DMS153 (cell line): ENCODE results near the gene CRIM1.

Experiments used
- DNase-seq: peaks from one replicate; lab custom pipeline; 2025; lab: John Stamatoyannopoulos, UW

CRIM1 gene

DNA sequence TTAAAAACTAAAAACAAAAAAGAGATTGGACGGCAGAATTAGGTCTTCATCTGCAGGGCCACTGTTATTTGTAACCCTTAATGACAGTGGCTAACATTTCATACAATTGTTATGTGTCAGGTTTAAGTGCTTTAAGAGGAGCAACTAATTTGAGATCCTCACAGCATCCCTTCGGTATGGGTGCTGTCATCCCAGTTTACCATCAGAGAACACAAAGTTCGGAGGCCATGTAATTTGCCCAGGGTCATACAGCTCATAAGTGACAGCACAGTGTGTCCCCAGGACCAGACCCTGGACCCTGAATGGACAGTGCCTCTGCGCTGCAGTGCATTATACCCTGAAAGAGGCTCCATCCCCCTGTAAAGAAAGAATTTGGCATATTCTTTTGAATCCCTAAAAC is 127.7 kb downstream of the CRIM1 start:
- DNase-seq: no peak

DNA sequence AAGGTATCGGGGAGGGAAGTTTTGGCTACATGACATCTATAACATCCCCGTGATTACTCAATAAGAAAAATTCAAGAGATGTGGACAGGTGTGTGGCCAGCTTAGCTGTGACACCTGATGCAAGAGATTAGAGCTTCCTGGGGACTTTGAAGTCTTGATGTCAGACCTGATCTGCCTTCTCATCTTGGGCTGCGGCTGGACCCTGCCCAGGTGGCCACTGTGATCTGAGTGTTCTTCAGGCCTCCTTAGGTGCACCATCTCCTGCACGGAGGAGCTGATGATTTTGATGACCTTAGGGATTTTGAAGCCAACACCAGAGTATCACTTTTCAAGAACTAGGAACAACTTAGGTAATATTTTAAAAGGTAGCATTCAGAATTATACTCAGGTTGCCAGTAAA is 128.9 kb downstream of the CRIM1 start:
- DNase-seq: no peak

DNA sequence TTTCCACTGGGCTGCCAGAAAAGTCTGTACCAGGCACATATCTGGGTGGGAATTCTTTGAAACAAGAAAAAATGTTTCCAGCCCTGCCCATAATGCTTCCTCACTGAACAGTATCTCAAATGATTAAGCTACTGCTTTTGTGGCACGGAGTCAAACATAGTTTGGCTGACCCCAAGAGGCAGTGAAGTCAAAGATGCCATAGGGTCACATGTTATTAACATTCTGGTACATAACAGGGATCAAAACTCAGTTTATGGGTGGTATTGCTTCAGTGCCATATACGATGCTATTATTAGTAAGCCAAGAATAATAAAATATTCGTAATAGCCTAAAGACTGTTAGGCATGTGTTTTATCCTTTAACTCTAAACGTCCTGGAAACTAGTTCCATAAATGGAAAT is 129.9 kb downstream of the CRIM1 start:
- DNase-seq: no peak

DNA sequence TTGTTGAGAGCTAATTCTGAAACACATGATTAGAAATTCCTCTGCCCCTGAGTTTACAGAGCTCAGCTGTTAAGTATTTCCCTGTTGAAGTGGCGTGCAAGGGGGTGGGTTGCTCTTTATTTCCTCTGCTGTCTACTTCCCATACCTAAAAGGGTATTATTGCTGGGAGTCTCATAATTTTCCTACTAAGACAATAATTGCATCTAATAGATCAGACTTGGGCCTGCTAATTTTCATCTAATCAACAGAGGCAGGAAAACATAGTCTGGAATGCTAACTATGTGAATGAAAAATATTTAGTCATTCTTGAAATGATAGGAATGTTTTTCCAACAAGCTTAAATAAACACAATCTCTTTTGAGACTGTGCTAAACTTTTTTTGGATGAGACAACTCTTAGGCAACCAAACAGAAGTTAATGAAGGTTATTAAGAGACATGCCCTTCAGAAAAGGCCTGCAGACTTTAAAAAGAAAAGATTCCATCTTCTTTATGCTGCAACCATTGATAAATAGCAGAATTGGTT is 131.0 kb downstream of the CRIM1 start:
- no peak for DNase-seq

DNA sequence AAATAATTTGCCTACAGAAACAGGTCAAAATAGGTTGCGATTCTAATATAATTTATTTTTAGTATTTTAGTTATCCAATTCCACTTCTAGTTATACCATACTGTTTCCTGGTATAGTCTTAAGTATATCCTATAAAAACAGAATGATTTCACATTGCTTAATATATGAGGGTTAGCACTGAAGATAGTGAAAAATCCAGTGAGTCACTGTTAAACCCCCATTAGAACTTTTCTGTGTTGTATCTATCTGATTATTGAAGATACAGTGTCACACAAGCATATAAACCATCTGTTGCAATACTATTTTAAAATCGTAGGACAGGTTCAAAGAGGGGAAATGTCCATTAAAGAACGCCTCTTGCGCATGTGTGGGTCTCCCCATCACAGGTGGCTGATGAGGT is 132.4 kb downstream of the CRIM1 start:
- no peak for DNase-seq

DNA sequence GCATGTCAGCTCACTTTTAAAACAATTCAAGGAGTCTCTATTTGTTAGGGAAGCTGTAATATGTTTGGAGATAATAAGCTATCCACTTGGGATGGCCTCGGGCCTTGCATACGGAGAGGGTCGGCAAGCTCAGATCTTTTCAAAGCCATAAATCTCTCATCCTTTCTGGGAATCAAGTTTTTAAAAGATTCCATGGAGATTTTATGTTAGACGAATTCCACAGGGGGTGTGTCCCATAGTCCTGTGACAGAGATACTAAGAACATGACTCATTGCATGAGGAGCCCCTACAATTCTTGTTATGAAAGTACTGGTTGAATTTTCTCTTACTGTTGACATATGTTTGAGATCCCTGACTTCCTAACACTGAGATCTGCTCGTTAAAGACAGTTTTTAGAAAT is 133.7 kb downstream of the CRIM1 start:
- no peak for DNase-seq

DNA sequence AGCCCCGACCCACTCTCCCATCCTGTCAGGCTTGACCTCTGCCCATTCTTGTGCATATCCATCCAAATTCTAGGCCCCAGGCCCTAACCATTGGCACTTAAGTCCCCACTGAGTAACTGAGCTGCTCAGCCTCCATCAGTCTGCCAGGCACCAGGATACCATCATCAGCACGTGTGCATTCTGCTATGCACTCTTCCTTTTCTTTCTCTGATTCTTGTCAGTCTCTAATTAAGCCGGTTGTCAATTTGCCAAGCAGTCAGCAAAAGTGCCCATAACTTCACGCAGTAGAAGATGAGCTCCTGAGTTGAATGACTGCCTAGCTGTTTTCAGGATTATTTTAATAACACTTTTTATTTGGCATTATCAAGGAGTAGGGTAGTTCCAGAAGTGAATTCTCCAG is 135.2 kb downstream of the CRIM1 start:
- DNase-seq: no peak

DNA sequence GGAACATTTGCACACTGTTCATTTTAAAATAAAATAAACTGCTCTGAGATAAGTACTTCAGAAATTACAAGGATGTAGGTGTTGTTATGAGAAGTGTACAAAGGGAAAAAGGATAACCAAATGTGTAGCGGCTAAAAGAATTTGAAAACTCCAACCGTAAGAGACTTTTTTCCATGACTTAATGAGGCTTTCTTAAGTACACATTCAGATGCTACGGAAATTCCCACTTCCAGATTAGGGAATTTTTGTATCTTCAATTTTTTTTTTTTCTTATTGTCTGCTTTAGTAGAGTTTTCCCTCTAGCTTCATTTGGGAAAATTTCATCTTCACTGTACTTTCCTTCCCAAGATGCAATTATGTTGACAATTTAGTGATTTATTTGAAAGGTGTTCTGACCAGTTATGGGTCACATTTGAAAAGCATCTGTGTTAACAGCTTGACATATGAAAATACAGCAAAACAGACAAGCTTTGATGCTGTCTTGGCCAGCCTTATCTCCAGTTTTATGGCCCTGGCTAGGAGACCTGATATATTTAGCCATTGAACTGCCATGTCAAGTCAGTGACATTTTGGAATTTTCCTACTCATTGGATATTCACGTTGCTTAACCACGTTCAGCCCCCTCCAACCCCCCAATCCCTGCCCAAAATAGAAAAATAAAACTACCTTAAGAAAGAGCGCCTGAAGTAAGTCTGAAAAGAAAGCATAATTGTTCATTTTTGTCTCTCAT is 136.8 kb downstream of the CRIM1 start:
- no peak for DNase-seq

DNA sequence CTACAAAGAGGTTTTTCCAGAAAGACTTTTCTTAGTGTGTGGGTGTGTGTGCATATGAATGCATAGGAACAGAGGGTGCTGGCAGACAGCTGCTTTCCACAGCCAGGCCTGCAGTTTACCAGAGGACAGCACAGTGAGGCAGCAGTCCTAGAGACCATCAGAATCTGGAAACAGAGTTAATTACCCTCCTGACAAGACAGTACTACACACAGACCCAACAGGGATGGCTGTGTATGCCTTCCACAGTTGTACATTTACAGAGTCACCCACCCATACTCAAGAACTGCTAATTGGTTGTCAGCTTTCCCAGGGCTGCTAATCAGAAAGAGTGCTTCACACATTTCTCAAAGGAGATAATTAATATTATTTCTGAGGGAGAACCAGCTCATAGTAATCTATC is 137.7 kb downstream of the CRIM1 start:
- no peak for DNase-seq

DNA sequence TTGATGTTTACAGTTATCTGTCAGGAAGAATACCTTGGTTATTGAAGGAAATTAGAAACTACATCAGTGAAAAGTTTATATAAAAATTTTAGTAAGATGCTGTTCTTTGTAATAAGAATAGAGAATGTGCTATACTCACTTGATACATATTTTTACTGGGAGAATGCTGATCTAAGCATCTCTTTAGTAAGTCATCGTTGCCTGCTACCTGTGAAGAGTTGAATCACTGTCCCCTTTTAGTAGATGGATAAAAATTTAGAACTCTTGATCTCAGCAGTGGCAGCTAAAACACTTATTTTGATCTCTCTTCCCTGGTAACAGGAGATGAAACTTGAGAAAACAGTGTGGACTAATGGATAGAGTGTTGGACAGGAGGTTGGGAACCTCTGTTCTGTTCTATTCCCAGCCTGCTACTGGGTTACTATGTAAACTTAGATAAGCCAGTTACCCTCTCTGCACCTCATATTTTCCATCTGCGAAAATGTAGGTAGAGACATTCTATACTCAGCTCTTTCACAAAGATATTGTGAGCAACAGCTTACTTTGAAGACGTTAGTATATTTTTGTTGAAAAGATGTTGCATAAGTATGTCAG is 142.1 kb downstream of the CRIM1 start:
- no peak for DNase-seq

DNA sequence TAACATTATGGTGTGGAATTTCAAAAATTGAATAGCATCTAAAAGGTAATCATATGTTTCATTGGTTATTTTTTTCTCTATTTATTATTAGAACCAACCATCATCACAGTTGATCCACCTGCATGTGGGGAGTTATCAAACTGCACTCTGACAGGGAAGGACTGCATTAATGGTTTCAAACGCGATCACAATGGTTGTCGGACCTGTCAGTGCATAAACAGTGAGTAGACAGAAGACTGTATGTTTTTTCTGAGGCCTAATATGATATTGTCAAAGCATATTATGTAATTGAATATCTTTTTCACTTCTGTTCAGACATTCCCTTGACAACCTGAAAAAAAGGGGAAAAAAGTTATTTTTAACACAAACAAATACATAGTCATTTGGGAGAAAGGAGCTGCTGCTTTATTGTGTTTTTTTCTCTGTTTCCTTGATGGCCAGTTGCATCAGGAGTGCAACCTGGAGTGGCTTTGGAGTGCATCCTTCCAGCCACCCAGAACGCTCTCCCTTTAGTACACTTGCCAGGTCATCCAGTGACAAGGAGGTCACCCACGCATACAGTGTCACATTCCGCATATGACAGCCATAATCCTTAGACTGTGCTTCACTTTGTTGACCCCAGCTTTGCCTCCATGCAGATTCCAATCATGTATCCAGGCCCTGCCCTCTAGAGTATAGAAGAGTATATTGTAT is 143.7 kb downstream of the CRIM1 start:
- DNase-seq: no peak

DNA sequence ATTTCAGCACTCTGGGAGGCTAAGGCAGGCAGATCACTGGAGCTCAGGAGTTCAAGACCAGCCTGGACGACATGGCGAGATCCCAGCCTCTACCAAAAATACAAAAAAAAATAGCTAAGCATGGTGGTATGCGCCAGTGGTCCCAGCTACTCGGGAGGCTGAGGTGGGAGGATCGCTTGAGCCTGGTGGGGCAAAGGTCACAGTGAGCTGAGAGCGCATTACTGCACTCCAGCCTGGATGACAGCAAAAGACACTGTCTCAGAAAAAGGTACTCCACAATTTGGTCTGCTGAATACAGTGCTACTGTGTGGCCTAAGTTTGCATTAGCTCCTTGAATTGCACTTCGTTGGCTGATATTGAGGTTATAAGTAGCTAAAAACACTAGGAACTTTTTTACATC is 144.5 kb downstream of the CRIM1 start:
- DNase-seq: no peak

DNA sequence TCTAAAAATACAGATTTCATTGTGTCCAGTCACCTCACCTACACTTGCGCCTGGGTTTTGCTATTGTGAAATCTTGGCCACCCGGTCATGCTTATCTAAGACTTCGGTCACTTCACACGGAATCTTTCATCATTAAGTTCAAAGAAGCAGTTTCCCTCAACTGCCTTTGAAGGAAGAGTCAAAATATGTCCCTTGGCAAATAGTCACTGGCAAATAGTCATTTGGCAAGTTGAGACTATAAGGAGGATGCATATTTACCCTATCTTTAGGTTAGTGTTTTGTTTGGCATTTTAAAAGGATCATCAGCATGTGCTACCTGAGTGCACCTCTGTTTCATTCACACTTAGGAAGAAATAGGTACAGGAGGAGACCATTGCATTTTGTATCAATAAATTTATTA is 146.5 kb downstream of the CRIM1 start:
- no peak for DNase-seq

DNA sequence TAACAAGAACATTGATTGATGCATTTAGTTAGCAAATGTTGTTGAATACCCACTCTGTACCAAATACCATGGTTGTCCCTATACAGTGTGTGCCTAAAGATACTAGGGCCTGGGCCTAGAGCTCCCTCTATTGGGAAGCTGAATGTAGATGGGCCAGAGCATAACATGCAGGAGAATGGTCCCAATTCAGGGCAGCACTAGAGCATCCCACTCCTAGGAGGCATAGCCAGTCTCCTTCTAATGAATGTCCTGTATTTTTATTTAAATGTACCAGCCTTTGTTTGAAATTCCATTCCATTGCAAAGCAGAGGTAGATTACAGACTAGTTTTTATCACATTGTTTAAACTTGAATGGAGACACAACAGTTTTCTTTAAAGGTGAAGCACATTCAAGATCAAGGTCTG is 151.8 kb downstream of the CRIM1 start:
- peak; percentile 14 for DNase-seq

DNA sequence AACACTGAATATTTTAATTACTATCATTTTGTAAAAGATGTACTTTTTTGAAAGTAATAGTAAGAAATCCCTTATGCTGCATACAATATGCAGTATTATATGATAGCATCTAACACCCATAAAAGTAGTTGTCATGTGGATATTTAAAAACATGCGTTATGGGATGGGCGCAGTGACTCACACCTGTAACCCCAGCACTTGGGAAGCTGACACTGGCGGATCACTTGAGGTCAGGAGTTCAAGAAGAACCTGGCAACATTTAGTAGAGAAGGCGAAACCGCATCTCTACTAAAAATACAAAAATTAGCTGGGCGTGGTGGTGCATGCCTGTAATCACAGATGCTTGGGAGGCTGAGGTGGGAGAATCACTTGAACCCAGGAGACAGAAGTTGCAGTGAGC is 153.5 kb downstream of the CRIM1 start:
- no peak for DNase-seq

DNA sequence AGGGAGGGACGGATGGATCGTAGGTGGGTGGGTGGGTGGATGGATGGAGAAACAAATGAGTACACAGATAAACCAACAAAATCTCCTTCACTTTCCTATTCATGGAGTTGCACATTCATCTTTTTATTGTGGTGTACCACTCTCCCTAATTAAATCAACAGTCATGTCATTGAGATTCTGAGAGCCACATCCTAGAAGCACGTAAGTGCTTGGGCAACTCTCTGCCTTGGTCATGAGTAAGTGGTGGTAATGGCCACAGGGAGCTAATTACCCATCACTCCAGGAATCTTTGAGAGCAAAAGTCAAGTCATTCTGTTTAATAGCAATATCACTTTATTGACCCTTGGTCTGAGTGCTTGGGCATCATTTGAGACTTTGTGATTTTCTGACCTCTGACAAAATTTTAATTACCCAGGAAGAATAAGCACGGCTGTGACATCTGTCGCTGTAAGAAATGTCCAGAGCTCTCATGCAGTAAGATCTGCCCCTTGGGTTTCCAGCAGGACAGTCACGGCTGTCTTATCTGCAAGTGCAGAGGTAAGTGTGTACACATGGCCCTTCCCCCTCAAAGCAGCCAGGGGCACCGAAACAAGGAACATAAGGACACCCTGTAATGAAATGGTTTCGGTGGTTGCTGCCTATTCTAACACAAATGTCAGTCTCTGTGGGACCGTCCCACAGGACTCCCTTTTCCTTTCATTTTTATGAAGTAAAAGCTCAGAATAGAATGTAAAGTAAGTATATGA is 156.5 kb downstream of the CRIM1 start:
- DNase-seq: no peak

DNA sequence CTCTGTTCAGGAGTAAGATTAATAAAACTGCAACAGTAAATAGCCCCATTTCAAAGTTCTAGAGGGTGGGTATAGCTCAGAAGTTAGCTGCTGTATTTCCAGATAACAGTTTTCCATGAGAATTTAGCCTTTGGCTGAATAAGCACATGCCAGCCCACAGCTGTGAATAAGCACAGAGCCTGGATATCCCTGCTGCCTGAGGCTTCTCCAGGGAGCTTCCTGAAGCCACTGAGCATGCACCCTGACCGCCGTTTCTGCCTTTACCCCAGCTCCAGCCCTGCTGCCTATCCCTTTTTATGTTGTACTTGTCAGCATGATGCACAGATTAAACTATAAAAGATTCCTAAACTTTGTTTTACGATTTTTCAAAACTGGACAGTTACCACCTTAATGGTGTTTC is 157.1 kb downstream of the CRIM1 start:
- DNase-seq: no peak

DNA sequence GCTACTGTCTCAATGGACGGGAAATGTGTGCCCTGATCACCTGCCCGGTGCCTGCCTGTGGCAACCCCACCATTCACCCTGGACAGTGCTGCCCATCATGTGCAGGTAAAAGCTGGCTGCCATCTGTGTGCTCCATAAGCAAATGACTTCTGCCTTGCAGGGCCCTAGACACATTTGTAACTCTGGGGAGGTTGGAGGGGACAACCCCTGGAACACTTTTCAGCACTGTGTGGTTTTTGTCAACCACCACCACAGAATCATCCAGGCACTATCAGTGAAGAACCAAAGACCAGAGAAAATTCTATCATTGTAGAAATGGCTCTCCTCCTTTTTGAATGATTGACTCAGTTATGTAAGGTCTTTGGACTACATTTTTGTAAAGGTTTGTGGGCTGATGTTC is 158.1 kb downstream of the CRIM1 start:
- no peak for DNase-seq

DNA sequence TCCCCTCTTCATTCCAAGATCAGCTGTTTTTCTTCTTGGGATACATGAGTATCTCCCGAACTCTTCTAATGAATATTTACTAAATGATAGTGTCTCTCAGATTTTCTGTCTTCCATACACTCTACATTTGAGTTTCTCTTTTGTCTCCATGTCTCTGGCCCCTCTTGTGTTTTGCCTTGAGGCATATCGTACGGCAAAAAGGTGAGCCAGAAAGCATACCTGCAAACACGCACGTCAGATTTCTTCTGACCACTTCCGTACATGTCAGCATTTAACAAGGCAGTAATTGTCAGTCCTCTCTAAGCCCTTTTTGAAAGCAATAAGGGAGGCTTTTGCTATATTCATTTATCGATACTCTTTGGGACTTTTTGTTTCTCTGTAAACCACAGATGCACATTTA is 160.0 kb downstream of the CRIM1 start:
- no peak for DNase-seq

DNA sequence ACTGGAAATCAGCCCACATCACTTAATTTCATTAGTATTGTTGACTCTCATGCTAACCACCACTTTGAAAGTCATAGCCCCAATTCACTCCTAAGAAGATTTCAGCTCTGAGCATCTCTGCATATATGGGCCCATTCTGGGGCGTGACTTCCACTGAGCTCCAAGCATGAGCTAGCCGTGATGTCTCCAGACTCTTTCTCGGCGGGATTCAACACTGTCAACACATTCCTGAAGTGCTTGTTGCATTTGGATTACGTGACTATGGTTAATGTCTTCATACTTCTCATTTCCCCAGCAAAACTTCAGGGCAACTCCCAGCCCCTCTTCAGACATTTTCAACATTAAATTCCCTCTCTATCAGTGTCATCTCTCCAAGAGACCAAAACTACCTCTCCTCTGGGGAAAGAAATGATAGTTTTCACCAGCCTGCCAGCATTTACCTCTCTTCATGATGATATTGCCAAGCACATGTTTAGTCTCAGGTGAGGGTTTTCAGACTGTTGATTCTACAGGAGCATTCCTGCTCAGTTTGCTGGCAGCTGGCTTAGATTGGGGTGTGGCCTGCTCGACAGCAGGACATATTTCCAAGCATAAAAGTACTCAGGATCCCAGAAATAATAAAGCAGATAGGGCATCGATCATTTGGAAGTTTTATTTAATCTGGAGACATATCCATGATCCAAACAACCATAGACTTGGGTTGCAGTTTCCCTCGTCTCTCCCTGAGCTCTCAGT is 160.7 kb downstream of the CRIM1 start:
- no peak for DNase-seq

DNA sequence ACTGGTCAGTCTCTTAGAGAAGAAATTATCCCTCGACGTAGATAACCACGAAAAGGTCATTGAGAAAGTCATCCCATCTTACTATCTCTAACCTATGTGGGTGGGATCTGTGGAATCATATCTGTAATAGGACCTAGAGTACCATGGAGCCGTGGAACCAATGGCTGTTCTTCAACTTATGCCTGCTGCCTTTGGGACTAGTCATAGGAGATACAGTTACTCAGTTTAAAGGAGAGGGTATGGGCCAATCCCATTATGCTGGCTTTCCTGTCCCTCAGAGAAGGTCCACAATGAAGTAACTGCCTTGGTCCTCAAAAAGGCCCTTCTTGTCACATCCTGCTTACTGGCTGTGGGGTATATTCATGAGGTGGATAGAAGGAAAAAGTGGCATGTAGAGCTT is 164.9 kb downstream of the CRIM1 start:
- no peak for DNase-seq

DNA sequence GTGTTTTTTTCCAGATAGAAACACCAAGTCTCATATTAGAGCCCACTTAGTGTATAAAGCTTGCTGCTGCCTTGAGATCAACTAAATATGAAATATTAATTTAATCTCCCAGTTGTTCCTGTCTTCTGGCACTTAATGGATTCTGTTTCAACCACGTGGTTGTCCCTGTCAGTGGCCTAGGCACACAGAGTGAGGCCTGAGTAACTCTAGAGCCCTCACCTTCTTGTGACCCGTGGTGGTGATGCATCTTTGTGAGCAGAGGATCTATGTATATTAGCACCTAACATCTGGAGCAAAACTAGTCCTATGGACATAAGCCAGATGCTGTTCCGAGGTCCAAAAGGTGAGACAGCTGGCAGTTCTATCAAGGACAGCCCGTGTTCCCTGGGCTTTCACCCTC is 167.6 kb downstream of the CRIM1 start:
- DNase-seq: no peak
